Urothelium cell line (cell line): ENCODE results near the gene DDHD1.
"Not testable (repeated sequence)": the region's sequence is repeated elsewhere in the genome, so short reads cannot be mapped to it uniquely, and the experiment has no call there.

Experiments
- DNase-seq: peaks from one replicate; pipeline ENCODE4 v3.0.0; 2011; ENCODE audit warnings: low spot score, mixed read lengths
- FAIRE-seq: peaks from 2 replicates; lab custom pipeline; 2011; peaks lifted over from hg19 to GRCh38; lab: Jason Lieb, UNC

The DDHD1 gene

DNA sequence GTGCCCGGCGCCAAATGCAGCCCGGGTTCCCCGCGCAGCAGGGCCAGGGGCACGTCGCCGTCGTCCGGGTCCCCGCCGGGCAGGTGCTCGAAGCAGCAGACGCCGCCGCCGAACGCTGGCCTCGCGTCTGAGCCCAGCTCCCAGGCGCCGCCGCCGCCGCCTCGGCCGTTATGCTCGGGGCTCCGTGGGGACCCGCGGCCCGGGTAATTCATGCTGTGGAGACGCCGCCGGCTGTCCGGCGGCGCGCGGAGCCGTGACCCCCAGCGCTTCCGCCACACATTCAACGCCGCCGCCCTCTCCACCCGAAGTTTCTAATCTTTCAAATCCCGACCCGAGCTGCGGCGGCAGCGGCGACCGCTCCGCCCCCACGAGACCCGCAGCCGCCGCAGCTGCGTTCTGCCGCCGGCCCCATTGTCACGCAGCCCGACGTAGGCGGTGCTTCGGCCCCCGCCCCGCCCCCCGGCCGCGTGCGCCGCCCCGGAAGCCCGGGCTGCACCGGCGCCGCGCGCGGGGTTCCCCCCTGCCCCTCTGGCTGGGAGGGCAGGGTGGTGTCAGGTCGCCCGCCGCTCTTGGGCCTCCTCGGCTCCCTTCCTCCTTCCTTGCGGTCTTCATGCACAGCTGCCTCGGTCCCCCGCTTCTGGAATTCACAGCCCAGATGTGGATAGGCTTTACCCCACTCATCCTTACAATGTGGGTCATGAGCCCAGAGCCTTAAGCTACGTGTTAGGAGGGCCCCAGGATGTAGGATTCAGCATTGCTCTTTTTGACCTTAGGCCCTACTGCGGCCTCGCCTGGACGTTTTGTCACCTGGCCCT, at the start of gene DDHD1:
Gene DDHD1, minus strand, starts transcription at position 437 of the 815 bp plus-strand sequence. Its CDS starts 225 bp downstream, at position 212.
- DNase-seq (peak; percentile 97), FAIRE-seq (peak; percentile 95)

DNA sequence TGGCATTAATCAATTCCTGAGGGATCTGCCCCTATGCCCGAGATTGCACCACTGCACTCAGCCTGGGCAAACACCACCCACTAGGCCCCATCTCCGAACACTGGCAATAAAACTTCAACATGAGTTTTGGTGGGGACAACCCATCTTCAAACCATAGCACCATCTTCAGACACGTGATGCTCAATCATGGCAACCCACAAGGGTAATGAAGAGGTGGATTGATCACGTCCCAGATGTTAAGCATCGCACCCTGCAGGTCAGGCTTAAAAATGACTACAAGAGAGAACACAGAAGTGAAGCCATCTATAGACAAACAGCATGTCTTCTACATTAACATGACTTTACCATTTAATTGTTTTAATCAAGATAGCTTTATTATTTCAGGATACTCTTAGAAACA, 42.8 kb upstream of the DDHD1 start:
- FAIRE-seq = peak; percentile 68
- DNase-seq = no peak

DNA sequence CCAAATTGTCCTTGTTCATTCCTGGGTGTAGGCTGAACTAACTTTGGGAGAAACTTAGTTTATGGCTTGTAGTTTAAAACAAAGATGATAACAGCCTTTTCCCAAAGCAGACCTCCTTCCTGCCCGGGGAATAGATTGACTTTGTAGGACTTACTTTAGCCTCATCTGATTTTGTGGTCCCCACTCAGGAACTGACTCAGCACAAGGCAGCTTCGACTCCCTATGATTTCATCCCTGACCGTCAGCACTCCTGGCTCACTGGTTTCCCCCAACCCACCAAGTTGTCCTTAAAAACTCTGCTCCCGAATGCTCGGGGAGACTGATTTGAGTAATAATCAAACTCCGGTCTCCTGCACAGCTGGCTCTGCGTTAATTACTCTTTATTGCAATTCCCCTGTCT, 40.1 kb upstream of the DDHD1 start:
- DNase-seq (no peak), FAIRE-seq (peak; percentile 97)

DNA sequence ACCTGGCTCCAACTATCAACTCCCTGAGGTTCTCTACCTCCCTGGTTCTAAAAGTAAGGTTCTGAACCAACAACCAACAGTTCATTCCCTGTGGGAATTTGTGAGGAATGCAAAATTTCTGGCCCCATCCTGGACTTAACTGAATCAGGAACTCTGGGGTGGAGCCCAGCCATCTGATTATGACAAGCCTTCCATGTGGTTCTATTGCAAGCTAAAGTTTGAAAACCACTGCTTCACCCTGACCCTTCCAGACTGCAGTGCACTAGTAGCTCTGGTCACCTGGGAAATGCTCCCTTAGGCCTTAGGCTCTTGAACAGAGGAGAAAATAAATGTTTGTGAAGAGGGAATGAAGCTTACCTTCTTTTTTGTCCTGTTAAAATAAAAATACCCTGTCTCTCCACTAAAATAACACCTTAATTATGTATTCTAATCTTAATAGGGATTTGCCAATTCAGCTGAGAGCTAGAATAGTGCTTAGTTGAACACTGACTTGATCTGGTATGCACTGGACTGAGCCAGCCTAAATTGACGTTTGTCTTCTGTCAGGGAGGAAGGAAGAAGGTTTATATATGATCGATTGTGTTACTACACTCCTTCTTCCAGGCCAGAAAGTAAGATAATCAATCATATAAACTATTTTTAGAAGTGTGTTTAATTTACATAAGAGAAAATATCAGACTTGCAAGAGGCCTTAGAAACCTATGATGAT, 39.1 kb upstream of the DDHD1 start:
- FAIRE-seq (no peak), DNase-seq (no peak)

DNA sequence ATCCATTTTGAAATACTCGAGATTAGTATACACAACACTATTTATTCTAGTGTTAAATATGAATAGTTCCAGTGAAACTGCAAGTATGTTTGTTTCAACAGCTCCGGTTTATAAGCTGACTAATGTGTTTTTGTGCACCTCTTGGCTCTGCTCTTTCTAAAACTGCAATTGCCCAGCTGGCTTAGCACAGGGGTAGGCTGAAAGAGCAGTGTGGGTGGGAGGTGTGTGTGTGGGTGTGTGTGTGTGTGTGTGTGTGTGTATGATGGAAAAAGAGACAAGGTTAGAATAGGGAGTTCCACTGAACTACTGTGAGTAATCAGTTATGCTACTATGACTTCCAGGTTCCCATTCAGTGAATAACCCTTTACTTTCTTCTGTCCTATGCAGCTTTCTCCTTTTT, 37.8 kb upstream of the DDHD1 start:
- no peak for DNase-seq
- FAIRE-seq = peak; percentile 75

DNA sequence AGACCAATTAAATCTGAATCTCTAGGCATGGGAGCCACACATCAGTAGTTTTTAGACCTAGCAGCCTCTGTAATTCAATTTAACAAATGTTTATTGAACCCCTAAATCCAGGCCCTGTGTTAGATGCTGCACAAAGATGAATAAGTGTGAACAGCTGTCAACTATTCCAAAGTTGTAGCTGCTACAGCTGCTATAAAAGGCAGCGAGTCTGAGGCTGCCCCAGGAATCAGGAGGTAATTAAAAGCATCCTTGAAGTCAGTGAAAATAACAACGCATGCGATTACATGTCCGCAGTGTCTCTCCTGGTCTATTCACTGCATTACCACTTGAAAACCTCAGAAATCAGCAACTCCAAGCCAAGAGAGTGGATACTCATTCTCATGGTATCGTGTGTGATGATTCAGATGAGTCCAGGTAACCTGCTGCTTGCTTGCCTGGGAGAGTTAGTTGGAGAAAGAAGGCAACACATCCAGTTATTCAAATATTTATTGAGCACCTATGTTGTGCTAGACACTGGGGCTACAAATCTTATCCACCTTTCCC, 34.9 kb upstream of the DDHD1 start:
- FAIRE-seq = no peak
- no peak for DNase-seq

DNA sequence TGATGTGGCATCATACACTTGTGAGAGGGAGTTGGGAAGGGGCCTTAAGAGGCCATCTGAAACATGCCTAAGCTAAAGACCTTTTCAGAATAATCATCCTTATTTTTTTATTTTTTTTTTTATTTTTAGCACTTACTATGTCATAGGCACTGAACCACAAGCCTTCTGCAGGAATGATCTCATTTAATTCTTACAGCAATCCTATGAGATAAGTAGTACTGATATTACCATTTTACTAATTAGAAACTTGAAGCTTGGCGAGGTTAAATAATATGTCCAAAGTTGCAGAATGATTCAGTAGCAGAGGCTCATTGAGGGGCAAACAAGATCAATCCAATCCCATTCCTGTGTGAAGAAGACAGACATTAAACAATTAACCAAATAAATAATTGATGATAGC, 33.4 kb upstream of the DDHD1 start:
- no peak for FAIRE-seq
- no peak for DNase-seq

DNA sequence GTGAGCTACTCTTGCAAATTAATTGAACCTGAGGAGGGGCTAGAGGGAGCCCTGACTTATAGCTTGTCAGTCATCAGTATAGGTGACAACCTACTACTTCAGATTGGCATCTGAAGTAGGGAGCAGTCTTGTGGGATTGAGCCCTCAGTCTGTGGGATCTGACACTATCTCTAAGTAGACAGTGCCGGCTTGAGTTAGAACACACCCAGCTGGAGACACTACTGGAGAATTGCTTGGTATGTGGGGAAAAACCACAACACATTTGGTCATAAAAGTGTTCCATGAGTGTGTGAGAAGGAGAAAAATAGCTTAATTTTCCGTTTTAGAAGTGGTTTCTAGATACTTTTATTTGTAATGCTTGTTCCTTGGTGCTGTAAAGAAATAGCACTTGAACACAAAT, 30.5 kb upstream of the DDHD1 start:
- no peak for DNase-seq
- peak; percentile 53 for FAIRE-seq

DNA sequence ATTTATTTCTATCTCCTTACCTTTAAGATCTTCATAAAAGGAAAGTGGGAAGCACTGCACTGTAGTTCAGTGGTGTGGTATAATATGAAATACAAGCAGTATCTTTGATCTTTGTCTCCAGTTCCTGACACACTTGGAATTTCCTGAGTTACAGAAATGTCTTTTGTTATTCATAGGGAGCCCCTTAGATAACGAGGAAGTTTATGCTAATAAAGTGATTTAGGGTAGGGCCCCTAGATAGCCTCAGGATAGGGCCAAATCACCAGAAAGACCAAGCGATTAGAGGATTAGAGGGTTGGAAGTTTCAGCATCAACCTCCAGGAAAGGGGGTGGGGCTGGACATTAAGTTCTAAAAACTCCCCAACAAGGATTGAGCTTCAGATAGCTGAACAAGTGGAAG, 29.9 kb upstream of the DDHD1 start:
- no peak for DNase-seq
- FAIRE-seq = no peak

DNA sequence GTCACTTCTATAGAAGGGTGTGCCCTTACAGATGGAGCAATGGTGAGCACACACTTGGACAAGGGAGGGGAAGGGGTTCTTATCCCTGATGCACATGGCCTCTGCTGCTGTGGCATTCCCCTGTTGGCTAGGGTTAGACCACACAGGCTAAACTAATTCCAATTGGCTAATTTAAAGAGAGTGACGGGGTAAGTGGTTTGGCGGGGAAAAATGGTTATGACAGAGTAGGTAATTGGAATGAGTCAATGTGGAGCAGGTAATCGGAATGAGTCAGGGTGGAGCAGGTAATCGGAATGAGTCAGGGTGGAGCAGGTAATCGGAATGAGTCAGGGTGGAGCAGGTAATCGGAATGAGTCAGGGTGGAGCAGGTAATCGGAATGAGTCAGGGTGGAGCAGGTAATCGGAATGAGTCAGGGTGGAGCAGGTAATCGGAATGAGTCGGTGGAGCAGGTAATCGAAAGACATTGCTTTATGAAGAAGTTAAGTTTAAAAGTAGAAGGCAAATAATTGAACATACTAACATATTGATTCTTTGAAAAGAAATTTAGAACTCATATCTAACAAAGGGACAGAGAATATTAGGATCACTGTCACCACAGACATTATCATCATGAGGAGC, 28.4 kb upstream of the DDHD1 start:
- DNase-seq = not testable (repeated sequence)

DNA sequence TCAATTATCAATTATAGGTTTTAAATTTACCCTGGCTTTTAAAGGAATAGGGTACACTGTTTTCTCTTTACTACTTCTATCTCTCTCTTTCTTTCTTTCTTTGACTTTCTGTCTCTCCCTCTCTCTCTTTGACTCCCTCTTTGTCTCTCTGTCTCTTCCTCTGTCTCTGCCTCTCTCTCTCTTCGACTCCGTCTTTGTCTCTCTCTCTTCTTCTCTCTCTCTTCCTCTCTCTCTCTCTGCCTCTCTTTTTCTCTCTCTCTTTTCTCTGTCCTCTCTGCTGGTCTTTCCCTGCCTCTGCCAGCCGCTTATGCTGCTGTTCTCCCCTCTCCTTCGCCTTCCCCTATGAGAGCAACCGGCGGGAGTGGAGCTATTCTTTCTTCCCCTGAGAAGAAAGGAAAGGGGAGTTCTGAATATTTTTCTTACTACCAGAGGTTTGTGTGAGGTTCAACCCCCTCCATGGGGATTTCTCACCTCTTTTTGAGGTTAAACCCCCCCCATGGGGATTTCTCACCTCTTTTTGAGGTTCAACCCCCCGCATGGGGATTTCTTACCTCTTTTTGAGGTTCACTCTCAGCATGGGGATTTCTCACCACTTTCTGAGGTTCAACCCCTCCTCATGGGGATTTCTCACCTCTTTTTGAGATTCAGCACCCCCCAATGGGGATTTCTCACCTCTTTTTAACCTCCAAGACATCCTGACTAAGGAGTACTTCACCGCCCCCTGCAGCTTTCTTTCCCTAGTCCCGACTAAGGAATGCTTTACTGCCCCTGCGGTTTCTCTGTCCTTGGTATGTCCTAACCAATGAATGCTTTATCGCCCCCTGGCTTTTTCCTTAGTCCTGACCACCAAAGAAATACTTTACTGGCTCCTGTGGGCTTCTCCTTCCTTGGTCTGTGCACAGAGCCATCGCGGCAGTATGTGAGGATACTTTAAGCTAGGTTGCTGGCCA, 27.4 kb upstream of the DDHD1 start:
- DNase-seq = peak; percentile 28
- FAIRE-seq = peak; percentile 13

More for the DNA sequence above, 28.4 kb upstream of the DDHD1 start:
- FAIRE-seq = not testable (repeated sequence)

DNA sequence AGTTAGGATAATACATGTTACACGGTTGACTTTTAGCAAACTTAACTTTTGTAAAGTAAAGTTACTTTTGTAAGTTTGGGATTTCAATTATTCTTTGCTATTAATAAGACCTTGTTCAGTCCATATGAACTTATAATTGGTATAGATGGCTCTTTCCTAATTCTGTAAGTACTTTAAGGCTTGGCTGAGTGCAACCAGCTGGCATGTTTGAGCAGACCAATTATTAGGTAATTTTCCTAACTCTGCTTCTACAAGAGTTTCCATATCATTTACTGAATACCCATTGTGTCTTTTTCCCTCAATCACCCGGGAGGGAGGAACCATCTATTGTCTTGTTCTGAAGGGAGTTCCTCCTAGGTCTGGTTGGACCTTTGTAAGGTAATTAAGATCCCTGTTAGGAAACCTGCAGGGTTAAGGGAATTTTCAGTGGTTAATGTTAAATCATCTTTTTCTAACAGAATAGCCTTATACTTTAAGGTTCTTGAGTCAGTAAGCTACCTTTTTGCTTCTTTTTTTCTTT, 26.4 kb upstream of the DDHD1 start:
- FAIRE-seq, DNase-seq: not testable (repeated sequence)

DNA sequence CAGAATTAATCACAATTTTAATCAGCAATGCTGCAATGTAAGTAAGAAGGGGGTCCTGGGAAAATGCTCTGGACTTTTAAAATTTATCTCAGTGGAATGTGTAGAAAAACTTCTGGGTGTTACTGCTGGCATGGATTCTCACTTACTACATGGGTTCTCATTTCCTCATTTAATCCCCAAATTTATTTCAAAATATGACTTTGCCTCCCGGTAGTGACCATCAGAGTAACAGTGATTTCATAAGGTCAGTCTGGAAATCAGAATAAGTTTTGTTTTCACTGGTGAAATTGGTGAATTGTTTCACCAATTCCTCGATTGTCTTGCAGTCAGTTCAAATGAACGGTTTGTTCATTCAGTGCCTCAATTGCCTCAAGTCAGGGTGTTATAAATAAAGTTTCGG, 22.3 kb upstream of the DDHD1 start:
- FAIRE-seq (no peak), DNase-seq (no peak)

DNA sequence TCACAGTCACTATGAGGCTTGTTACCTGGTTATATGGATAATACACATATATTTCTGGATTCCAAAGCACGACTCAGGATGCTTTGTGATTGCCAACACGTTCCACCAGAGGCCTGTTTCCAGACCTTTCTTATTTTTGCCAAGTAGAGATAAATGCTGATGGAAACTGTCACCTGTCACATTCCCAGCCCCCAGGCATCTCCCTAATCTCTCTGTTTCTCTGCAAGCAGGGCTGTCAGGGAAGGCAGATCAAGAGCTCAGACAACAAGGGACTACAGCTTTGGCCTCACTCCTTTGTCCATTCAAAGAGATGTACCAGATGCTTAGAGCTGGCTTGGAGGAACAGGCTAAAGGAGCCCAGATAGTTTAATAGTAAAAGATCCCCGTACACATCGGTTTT, 21.8 kb upstream of the DDHD1 start:
- DNase-seq = no peak
- FAIRE-seq = no peak

DNA sequence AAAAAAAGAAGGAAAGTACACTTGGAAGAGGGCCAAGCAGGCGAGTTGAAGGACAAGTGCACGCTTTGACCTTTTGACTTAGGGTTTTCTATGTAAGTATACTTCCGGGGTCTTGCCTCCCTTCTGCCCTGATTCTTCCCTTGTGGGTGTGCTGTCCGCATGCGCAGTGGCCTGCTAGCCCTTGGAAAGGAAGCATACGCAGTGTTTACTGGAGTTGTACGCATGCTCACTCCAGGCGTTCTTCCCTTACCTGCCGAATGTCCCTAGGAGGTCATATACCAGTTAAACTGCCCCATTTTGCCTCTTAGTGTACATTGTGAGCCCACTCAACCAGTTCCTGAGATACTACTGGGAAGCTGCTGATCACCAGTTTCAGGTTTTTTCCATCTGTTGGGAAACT, 15.7 kb upstream of the DDHD1 start:
- DNase-seq (no peak), FAIRE-seq (peak; percentile 92)

DNA sequence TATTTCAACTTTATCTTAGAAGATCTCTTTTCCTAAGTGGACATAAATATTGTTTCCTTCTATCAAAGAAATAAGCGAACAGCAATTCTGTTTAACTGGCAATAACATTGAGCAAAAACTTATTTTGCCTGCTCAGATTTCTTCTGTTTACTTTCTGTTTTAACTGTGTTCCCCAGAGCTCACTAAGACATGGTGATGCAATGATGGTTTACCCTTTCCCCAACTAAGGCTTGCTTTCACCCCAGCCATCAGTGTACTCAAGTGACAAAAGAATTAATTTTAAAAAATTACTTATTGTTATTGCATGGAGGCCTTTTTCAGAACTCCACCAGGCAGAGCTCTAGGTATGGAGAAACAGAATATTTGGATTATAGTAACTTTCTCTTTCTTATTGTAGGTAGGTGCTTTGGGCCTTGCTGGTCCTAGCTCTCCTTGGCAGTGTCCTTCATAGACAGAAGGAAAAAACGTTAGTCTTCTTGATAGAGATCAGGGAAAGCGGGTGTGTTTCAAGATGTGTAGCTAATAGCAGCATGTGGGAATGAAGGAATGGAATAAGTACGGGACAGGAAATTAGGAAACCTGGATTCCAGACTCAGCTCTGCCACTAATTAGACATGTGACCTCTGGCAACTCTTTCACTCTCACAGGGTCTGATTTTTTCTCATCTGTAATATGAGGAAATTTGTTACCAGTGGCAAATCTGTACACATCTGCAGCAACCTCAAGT, 14.6 kb upstream of the DDHD1 start:
- FAIRE-seq (no peak), DNase-seq (no peak)

DNA sequence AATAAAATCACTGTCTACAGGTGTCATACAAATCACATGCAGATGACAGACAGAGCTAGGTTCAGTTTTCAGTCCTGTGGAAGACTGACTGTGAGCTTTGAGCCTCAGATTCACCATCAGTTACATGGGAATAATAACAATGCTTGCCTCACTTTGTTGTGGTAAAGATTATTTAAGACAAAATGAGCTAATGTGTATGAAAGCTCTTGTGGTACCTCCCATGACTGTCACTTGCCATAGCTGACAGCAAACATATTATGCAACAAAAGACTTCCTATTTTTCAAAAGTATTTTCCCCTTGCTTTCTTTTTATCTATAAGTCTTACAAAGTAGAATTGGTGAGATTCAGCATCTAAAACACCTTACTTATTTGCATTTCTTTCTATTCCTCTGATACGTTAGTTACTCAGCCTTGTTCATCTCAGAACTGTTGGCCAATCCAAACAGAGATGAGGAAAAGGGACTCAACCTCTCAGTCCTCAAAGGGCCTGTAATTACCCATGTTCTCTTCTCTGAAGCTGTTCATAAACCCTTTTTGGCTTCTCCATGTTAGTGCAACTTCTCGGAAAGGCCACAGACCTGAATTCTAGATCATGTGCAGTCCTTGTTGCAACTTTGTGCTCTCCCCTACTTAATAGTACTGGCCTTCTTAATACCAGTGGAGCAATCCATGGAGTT, 8.8 kb upstream of the DDHD1 start:
- no peak for FAIRE-seq

DNA sequence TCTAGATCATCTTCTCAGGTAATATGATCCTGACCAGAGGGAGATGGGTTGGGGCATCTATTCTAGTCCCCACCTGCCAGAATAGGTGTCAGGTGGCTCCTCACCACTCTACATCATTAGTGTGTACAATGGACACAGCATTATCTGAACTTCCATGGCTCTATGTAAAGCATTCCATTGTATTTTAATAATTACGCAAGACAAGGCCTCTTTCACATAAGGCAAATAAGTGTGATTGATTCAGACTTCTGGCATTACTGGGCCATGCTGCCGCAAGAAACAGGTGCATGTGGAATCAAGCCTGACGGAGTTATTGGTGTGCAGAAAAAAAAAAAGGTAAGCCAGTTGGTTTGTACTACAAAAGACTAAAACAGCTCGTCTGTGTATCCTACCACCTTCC, 3.1 kb upstream of the DDHD1 start:
- DNase-seq (no peak), FAIRE-seq (no peak)

More for the DNA sequence above, 8.8 kb upstream of the DDHD1 start:
- no peak for DNase-seq

DNA sequence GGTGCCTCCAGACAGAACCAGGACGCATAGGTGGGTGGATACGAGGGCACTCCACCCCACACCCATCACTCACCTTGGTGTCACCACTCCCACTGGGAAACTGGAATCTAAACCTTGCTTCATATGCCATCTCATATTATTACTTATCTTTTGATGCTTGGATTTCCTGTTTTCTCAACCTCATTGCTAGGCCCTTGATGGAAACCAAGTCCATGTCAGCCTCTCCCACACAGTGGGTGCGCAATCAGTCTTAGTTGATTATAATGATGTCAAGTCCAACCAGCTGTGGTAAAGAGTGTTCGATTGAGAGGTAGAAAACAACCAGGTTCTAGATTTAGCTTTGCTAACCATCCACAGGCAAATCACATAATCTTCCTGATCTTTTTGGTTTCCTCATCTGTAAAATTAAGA, 584 bp upstream of the DDHD1 start:
- FAIRE-seq = no peak
- no peak for DNase-seq
